ENCODE results near the gene EDN1. TPM values are rescaled to one million over a fixed set of nuclear protein-coding genes. Genes with fewer than 3 reads are reported as not detected.

Gene EDN1
- total and polyA plus RNA-seq, 9 of the 15 experiments (the other 6 are each of a cell fraction or from before 2014, with no cell fraction given) = 0.03 to 0.06 TPM; not detected in 7

GRCh38 chr6:12261502-12261901 is 28.7 kb upstream of the EDN1 start:
- in situ Hi-C loops (cut with MboI) = no loop called here
- 2% methylated on average over 7 of the region's 7 CpGs for WGBS (ENCODE audit: insufficient coverage, low coverage, missing lambda C conversion rate)
- Histone ChIP-seq H3K36me3 (ENCODE audit: control insufficient read depth, insufficient read depth, low read length) (no peaks in the 10 kb centered on the region), H3K9ac (ENCODE audit: insufficient read depth in 1 of 2, low read depth in 2 of 2, low read length in 2 of 2) (no peak overlapping the region), H3K79me2 (ENCODE audit: control insufficient read depth, insufficient read depth, low read length) (no peaks in the 10 kb centered on the region), H3K9me3 (replicated peaks; ENCODE audit: control insufficient read depth, insufficient read depth, low read depth, low read length) (no peaks in the 10 kb centered on the region), H2AFZ (ENCODE audit: low read depth, low read length) (no peak overlapping the region), H4K20me1 (replicated peaks; ENCODE audit: control insufficient read depth, insufficient read depth, low read length) (no peaks in the 10 kb centered on the region), H3K27me3 (ENCODE audit: control insufficient read depth in 2 of 2, insufficient read depth in 2 of 2, low read length in 2 of 2) (peaks cover 0 to 5% of the 10 kb centered on the region in 2 experiments; a peak in 1 of 5 replicates), H3K4me3 (no peak overlapping the region), H3K4me2 (ENCODE audit: insufficient read depth, low read length) (no peak overlapping the region), H3K9me1 (ENCODE audit: control insufficient read depth, insufficient read depth, low read length) (no peaks in the 10 kb centered on the region), H3K27ac (ENCODE audit: extremely low read depth, low read depth, low read length) (no peak overlapping the region), H3K4me1 (replicated peaks in 1 of 2; ENCODE audit: control insufficient read depth in 2 of 2, insufficient read depth in 2 of 2, low read length in 2 of 2) (no peaks in the 10 kb centered on the region)
- TF ChIP-seq ATF3 (IDR thresholded peaks at IDR 0.05) (peak; percentile 40; the same call in 1 of the 2 replicates), ATF3 (CRISPR knock-in tag; conservative IDR thresholded peaks at IDR 0.05) (no peak), NKRF (IDR thresholded peaks at IDR 0.05; ENCODE audit: borderline replicate concordance) (no peak)
- ChIA-PET POLR2A (no interaction called here), CTCF (ENCODE audit: low intra/inter-chr PET ratio) (no interaction called here)
- ATAC-seq (no peak), FAIRE-seq (no peak), DNase-seq (ENCODE audit: extremely low read depth in 1 of 4, low spot score in 3 of 4) (no peak)
- intact Hi-C loops (cut with micrococcal nuclease) = no loop called here
- no TSS peak for BruUV-seq (replicated peaks)
